ENCODE data around the gene DUSP14.
"Not testable (repeated sequence)": the region's sequence is repeated elsewhere in the genome, so short reads cannot be mapped to it uniquely, and the experiment has no call there.

Gene DUSP14

GRCh38 chr17:37485938-37486570, 3.6 kb upstream of the DUSP14 start:
- no peak for DNase-seq

GRCh38 chr17:37488009-37488604, 1.6 kb upstream of the DUSP14 start:
- DNase-seq, result no peak

- DNase-seq, result peak; percentile 87
Measured at GRCh38 chr17:37488607-37489196, 989 bp upstream of the DUSP14 start.

- DNase-seq, result peak; percentile 90
Measured at GRCh38 chr17:37490022-37490587, 414 bp downstream of the DUSP14 start.

- peak; percentile 63 for DNase-seq
Measured at GRCh38 chr17:37490638-37491614, 1.2 kb downstream of the DUSP14 start.

- DNase-seq, result no peak
Measured at GRCh38 chr17:37492167-37492566, 2.5 kb downstream of the DUSP14 start.

GRCh38 chr17:37493249-37494027, 3.7 kb downstream of the DUSP14 start:
- DNase-seq, result no peak

- DNase-seq, result no peak
Measured at GRCh38 chr17:37494401-37494831, 4.7 kb downstream of the DUSP14 start.

GRCh38 chr17:37494971-37495370, 5.3 kb downstream of the DUSP14 start:
- no peak for DNase-seq

- DNase-seq, result no peak
Measured at GRCh38 chr17:37500378-37500777, 10.7 kb downstream of the DUSP14 start.

GRCh38 chr17:37502009-37502936, 12.6 kb downstream of the DUSP14 start:
- DNase-seq, result no peak

GRCh38 chr17:37503148-37503547, 13.5 kb downstream of the DUSP14 start:
- no peak for DNase-seq

GRCh38 chr17:37505333-37505732, 15.6 kb downstream of the DUSP14 start:
- DNase-seq, result no peak

- DNase-seq, result no peak
Measured at GRCh38 chr17:37506678-37507077, 17.0 kb downstream of the DUSP14 start.

- no peak for DNase-seq
Measured at GRCh38 chr17:37507111-37507510, 17.4 kb downstream of the DUSP14 start.

- no peak for DNase-seq
Measured at GRCh38 chr17:37510056-37510455, 20.4 kb downstream of the DUSP14 start.

- DNase-seq, result not testable (repeated sequence)
Measured at GRCh38 chr17:37511642-37512041, 22.0 kb downstream of the DUSP14 start.

GRCh38 chr17:37512442-37513068, 22.9 kb downstream of the DUSP14 start:
- no peak for DNase-seq

GRCh38 chr17:37513711-37514110, 24.0 kb downstream of the DUSP14 start:
- DNase-seq, result no peak

GRCh38 chr17:37516127-37516571, 26.5 kb downstream of the DUSP14 start:
- no peak for DNase-seq

All from activated effector memory CD4-positive, alpha-beta T cell treated with anti-CD3 and anti-CD28 coated beads, Interleukin-2, amount 50 U/mL, for 16 hours (primary cell).